Karpas-422 (cell line): ENCODE results near the gene TMEM252. TPM values are rescaled to one million over a fixed set of nuclear protein-coding genes. Genes with fewer than 3 reads are reported as not detected.

Source experiments
- DNase-seq: peaks from one replicate; pipeline ENCODE4 v3.0.0-alpha.2; 2015
- H2AFZ ChIP-seq: fragments of 200-600 bp; sonication (generic); 2 replicates; pipeline ENCODE4 v1.6.1; 2014; ENCODE audit warnings: antibody characterized with exemption, low read length, mixed read lengths
- H3K27ac ChIP-seq: fragments of 200-600 bp; sonication (generic); 2 replicates; pipeline ENCODE4 v1.5.1; 2014; ENCODE audit warnings: mild to moderate bottlenecking, low read length, moderate library complexity
- H3K27me3 ChIP-seq: fragments of 200-600 bp; sonication (generic); 2 replicates; pipeline ENCODE4 v1.6.1; 2014; ENCODE audit warnings: low read length, mixed read lengths
- H3K36me3 ChIP-seq: fragments of 200-600 bp; sonication (generic); 2 replicates; pipeline ENCODE4 v1.6.1; 2014; ENCODE audit warnings: low read length, mixed read lengths; ENCODE audit not compliant: insufficient read depth
- H3K4me1 ChIP-seq: fragments of 200-600 bp; sonication (generic); 2 replicates; pipeline ENCODE4 v1.6.1; 2014; ENCODE audit warnings: mild to moderate bottlenecking, low read length, mixed read lengths
- H3K4me2 ChIP-seq: fragments of 200-600 bp; sonication (generic); 2 replicates; pipeline ENCODE4 v1.6.1; 2014; ENCODE audit warnings: low read length, low read depth, mild to moderate bottlenecking; ENCODE audit not compliant: poor library complexity, severe bottlenecking
- H3K4me3 ChIP-seq: fragments of 200-600 bp; sonication (generic); 2 replicates; pipeline ENCODE4 v1.5.1; 2014; ENCODE audit warnings: mild to moderate bottlenecking, antibody characterized with exemption, low read length, mixed read lengths
- H3K79me2 ChIP-seq: fragments of 200-600 bp; sonication (generic); 2 replicates; pipeline ENCODE4 v1.6.1; 2014; ENCODE audit warnings: mild to moderate bottlenecking, low read length, mixed read lengths
- H3K9ac ChIP-seq: fragments of 200-600 bp; sonication (generic); 2 replicates; pipeline ENCODE4 v1.6.0; 2014; ENCODE audit warnings: low read length
- H3K9me2 ChIP-seq: fragments of 200-600 bp; sonication (generic), shearing (Covaris generic); replicated peaks from 2 replicates; pipeline ENCODE4 v1.6.0; 2014; ENCODE audit warnings: mild to moderate bottlenecking, low read length, moderate library complexity; ENCODE audit not compliant: insufficient read depth
- H3K9me3 ChIP-seq: fragments of 300-700, 200-600 bp; sonication (generic); 2 replicates; pipeline ENCODE4 v1.6.1; 2014; ENCODE audit warnings: low read length, mixed read lengths
- H4K20me1 ChIP-seq: fragments of 200-600 bp; sonication (generic); 2 replicates; pipeline ENCODE4 v1.6.1; 2014; ENCODE audit warnings: mild to moderate bottlenecking, antibody characterized with exemption, low read length, low read depth; ENCODE audit not compliant: insufficient read depth
- total RNA-seq: library from RNA; depleted of rRNA; stranded (reverse); fragments of >200 nt; shearing (Covaris generic); gene quantifications from 2 replicates; pipeline ENCODE4 v1.2.3, GENCODE V29; 2014; ENCODE audit warnings: low replicate concordance

TMEM252 gene
- total RNA-seq, 1 experiment from 2014 or later, result not detected

DNA sequence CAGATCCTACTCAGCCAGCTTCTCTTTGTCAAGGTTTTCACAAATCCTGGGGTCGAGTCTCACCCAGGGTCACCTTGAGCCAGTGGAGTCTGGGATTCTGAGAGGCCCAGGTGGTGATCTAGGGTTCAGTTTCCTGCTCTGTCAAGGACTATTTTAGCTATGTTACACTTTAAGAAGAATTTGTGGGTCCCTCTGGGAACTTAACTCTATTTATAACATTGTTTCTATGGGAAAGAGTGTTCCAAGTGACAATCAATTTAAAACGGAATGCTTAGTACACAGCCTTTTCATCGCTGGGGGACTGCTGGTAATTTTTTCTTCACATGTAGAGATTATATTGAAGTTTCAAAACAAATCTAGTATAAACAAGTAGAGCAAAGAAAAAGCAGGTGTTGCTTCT, 26.9 kb upstream of the TMEM252 start:
- no peaks in the 10 kb centered on the region for H3K27me3 ChIP-seq
- H3K9me3 ChIP-seq, result no peaks in the 10 kb centered on the region
- no peaks in the 10 kb centered on the region for H3K36me3 ChIP-seq
- H3K9me2 ChIP-seq, result no peaks in the 10 kb centered on the region
- no peak overlapping the region for H3K27ac ChIP-seq
- no peak for DNase-seq
- no peak overlapping the region for H2AFZ ChIP-seq
- H4K20me1 ChIP-seq, result no peaks in the 10 kb centered on the region
- no peak overlapping the region for H3K4me2 ChIP-seq
- no peaks in the 10 kb centered on the region for H3K4me1 ChIP-seq
- no peaks in the 10 kb centered on the region for H3K79me2 ChIP-seq
- no peak overlapping the region for H3K4me3 ChIP-seq
- no peak overlapping the region for H3K9ac ChIP-seq

DNA sequence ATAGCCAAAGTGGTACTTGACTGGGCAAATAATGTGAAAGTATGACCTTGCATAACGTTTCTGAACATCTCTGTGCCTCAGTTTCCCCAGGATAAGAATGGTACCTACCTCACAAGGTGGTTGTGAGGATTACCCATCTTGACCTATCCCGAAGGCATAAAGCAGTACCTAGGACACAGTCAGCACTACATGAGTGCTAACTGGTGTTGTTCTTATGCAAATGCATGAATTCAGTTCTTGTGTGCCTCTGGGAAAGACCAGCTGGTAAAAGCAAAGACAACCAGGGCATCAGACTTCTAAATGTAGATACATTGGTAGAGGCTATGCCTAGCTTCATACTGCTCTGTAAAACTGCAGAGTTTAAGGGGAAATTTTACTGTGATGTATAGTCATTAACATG, 21.8 kb upstream of the TMEM252 start:
- Histone ChIP-seq H3K79me2 (no peaks in the 10 kb centered on the region), H4K20me1 (no peaks in the 10 kb centered on the region), H3K9ac (no peak overlapping the region), H3K36me3 (no peaks in the 10 kb centered on the region), H2AFZ (no peak overlapping the region), H3K4me2 (no peak overlapping the region), H3K9me2 (no peaks in the 10 kb centered on the region), H3K4me1 (no peaks in the 10 kb centered on the region), H3K9me3 (no peaks in the 10 kb centered on the region), H3K27ac (no peak overlapping the region), H3K4me3 (no peak overlapping the region), H3K27me3 (no peaks in the 10 kb centered on the region)
- DNase-seq, result no peak

DNA sequence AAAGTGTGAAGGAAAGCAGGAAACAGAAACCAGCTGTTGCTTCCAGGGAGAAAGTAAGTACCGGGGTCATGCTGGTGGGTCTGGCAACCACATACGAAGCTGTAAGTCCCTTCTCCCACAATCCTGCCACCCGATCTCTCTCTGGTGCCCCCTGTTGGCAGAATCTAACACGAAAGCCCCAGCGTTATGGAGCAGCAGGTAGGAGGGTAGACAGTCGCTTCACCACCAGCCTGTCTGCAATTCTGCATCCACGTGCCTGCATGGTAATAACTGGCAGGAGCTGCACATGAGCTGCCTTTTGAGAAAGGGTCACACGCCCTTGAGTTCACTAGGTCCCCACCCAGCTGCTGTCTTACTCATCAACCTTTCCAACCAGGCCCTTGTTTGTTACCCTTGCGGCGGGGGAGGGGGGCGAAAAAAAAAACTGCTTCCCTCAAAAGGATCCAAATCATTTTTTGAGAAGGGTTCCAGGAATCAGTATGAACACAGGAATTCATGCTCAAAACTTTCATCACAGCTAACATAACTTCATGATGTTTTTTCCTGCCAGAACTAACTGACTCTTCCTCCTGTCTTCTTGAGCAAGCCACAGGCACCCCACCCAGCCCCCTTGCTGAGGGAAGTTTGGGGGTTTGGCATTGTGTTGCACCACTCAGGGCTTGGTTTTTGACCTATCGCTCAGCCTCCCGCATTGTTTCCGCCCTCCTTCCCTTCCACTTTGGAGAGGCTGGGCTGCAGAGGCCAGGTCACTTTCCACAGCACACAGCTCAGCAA, 19.6 kb upstream of the TMEM252 start:
- Histone ChIP-seq H3K4me1 (no peaks in the 10 kb centered on the region), H3K27me3 (no peaks in the 10 kb centered on the region), H3K4me3 (no peak overlapping the region), H3K9ac (no peak overlapping the region), H3K79me2 (no peaks in the 10 kb centered on the region), H3K27ac (no peak overlapping the region), H3K9me2 (no peaks in the 10 kb centered on the region), H4K20me1 (no peaks in the 10 kb centered on the region), H2AFZ (no peak overlapping the region), H3K36me3 (no peaks in the 10 kb centered on the region), H3K9me3 (no peaks in the 10 kb centered on the region), H3K4me2 (no peak overlapping the region)
- DNase-seq, result peak; percentile 87

DNA sequence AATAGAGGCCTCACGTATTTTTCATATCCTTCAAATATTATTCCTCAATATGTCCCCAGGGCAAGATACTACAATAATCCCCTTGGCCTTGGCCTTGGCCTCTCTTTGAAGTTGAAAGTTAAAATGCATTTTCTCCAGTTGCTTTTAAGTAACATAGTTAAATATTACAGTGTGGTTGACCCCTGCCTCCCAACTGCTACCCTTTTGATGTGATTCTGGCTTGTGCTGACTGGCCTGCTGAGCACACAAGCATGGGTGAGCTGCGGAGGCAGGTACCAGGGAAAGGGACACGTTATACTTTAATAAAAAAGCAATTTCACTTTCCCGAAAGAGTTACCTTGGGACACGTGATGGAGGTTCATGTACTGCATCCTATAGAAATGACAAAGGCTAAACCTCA, 17.9 kb upstream of the TMEM252 start:
- Histone ChIP-seq H3K79me2 (no peaks in the 10 kb centered on the region), H3K27ac (no peak overlapping the region), H3K4me3 (no peak overlapping the region), H3K9me2 (no peaks in the 10 kb centered on the region), H3K36me3 (no peaks in the 10 kb centered on the region), H3K9ac (no peak overlapping the region), H4K20me1 (no peaks in the 10 kb centered on the region), H2AFZ (no peak overlapping the region), H3K9me3 (no peaks in the 10 kb centered on the region), H3K27me3 (no peaks in the 10 kb centered on the region), H3K4me2 (no peak overlapping the region), H3K4me1 (no peaks in the 10 kb centered on the region)
- DNase-seq, result no peak

DNA sequence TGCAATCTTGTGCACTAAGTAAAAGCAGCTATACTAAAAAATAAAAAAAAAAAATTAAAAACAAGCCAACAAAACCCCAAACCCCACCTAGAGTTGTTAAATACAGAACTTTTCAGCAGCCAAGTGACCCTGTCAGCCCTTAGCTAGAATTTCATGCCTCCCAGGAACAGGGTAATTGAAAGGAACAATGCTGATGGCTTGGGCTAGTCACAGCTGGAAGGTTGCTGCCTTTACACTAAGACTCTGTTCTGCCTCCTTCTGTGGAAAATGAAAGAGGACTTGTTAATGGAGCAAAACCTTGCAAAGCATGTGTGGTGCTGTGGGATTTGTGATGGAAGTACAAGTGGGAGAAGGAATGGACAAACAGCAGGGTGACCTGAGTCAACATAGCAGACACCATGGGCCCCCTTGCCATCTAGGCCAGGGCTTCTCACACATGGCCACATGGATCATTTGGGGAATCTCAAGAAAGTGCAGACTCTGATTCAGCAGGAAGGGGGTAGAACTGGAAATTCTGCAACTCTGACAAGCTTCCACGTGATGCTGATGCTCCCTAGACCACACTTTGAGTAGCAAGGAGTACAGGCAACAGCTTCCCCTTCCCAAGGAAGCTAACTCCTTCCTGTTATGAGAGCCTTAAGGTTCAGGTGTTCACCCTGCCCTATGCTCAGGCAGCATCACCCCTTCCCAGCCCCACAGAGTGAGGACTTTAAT, 14.9 kb upstream of the TMEM252 start:
- H3K4me3 ChIP-seq, result no peak overlapping the region
- H3K9ac ChIP-seq, result no peak overlapping the region
- no peaks in the 10 kb centered on the region for H4K20me1 ChIP-seq
- H2AFZ ChIP-seq, result no peak overlapping the region
- H3K4me1 ChIP-seq, result no peaks in the 10 kb centered on the region
- H3K27me3 ChIP-seq, result no peaks in the 10 kb centered on the region
- H3K36me3 ChIP-seq, result no peaks in the 10 kb centered on the region
- H3K9me2 ChIP-seq, result no peaks in the 10 kb centered on the region
- no peaks in the 10 kb centered on the region for H3K9me3 ChIP-seq
- DNase-seq, result no peak
- H3K27ac ChIP-seq, result no peak overlapping the region
- H3K4me2 ChIP-seq, result no peak overlapping the region
- no peaks in the 10 kb centered on the region for H3K79me2 ChIP-seq

DNA sequence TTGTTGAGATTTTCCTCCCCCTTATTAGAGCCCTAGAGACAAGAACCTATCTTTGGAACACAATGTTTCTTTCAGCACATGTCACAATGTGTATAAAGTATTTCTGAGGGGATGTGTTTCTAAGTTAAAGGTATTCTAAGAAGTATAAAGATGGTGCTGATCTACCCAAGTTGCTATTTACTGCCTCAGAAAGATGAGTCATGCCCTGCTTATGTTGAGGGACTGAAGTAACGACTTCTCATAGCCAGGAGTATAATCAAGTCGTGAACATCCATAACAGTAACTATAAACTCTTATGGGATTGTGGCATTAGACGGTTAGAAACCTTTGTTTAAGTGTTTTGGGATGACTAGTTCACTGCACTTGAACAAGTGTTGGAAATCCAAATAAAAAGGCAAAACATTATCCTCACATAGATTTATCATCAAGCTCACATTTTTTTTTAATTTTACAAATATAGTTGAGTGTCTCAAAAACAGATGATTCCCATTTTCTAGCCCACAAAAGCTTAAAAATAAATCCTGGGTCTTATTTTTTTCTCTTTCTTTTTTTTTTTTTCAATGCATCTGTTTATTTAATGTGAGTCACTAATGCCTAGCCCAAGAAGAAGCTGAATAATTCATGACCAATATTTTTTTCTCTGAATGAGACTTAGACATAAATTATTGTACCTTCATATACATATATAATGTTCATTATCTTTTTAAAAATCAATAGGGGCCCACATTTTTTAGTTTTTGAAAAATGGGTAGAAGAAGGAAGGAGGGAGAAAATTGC, 12.2 kb upstream of the TMEM252 start:
- Histone ChIP-seq H3K4me1 (no peaks in the 10 kb centered on the region), H3K9me3 (no peaks in the 10 kb centered on the region), H3K27ac (no peak overlapping the region), H3K36me3 (no peaks in the 10 kb centered on the region), H3K4me3 (no peak overlapping the region), H3K9me2 (no peaks in the 10 kb centered on the region), H4K20me1 (no peaks in the 10 kb centered on the region), H2AFZ (no peak overlapping the region), H3K4me2 (no peak overlapping the region), H3K27me3 (no peaks in the 10 kb centered on the region), H3K9ac (no peak overlapping the region), H3K79me2 (no peaks in the 10 kb centered on the region)
- DNase-seq, result no peak

DNA sequence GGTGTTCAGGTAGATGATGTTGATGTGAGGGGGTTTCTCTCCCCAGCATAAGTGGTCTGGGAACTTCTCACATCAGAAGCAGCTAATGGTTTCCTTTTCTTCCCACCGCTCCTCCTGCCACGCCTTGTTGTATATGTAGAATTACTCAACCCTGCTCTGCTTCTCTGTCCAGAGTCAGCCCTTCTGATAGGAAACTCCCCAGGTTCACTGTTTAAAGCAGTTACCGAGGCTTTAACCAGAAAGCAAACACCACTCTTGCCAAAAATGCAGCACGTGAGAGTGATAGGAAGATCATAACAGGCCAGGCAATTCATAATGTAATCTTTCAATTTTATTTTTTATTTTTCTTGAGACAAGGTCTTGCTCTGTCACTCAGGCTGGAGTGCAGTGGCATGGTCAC, 10.5 kb upstream of the TMEM252 start:
- H3K9ac ChIP-seq, result no peak overlapping the region
- H3K27me3 ChIP-seq, result no peaks in the 10 kb centered on the region
- H3K9me2 ChIP-seq, result no peaks in the 10 kb centered on the region
- DNase-seq, result no peak
- H3K4me2 ChIP-seq, result no peak overlapping the region
- H3K27ac ChIP-seq, result no peak overlapping the region
- H3K36me3 ChIP-seq, result no peaks in the 10 kb centered on the region
- H3K4me1 ChIP-seq, result peaks cover 8% of the 10 kb centered on the region
- no peaks in the 10 kb centered on the region for H3K79me2 ChIP-seq
- no peak overlapping the region for H3K4me3 ChIP-seq
- H4K20me1 ChIP-seq, result no peaks in the 10 kb centered on the region
- H2AFZ ChIP-seq, result no peak overlapping the region
- no peaks in the 10 kb centered on the region for H3K9me3 ChIP-seq

DNA sequence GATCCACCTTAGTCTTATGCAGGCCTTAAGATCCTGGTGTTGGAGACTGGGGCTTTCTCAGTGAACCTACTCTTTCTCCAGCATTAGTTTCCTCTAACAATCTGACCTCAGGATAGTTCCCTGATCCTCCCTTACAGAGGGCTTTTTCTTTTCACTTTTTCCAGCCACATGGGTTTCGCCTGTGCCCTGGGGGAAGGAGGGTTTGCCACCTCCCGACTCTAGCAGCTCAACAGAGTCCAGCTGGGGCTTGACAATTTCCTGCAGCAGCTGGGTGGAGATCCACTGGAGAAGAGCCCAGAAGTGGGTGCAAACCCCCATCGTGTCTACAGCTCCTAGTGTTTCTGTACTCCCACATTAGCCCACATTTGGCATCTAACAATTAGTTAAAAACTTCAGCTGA, 7.6 kb upstream of the TMEM252 start:
- no peaks in the 10 kb centered on the region for H3K79me2 ChIP-seq
- DNase-seq, result no peak
- no peak overlapping the region for H2AFZ ChIP-seq
- no peaks in the 10 kb centered on the region for H3K36me3 ChIP-seq
- peaks cover 14% of the 10 kb centered on the region for H3K4me1 ChIP-seq
- H3K27me3 ChIP-seq, result no peaks in the 10 kb centered on the region
- H3K9me3 ChIP-seq, result no peaks in the 10 kb centered on the region
- no peak overlapping the region for H3K27ac ChIP-seq
- no peak overlapping the region for H3K4me2 ChIP-seq
- H4K20me1 ChIP-seq, result no peaks in the 10 kb centered on the region
- no peak overlapping the region for H3K4me3 ChIP-seq
- no peaks in the 10 kb centered on the region for H3K9me2 ChIP-seq
- no peak overlapping the region for H3K9ac ChIP-seq
